Measurements from ENCODE around the gene ARMH3.
A peak's percentile ranks its signal among the peaks of the same experiment; 100 is the strongest.

Gene ARMH3

GRCh38 chr10:101893510-101894120 is 162.4 kb downstream of the ARMH3 start:
- no peak for DNase-seq

GRCh38 chr10:101892782-101893391 is 163.1 kb downstream of the ARMH3 start:
- no peak for DNase-seq

- peak; percentile 69 to 76 for DNase-seq
Observed at GRCh38 chr10:101889256-101890210, 166.4 kb downstream of the ARMH3 start.

GRCh38 chr10:101888251-101888949 is 167.6 kb downstream of the ARMH3 start:
- no peak for DNase-seq

GRCh38 chr10:101887775-101888174 is 168.2 kb downstream of the ARMH3 start:
- DNase-seq = no peak

- DNase-seq = no peak
Observed at GRCh38 chr10:101886521-101887312, 169.3 kb downstream of the ARMH3 start.

GRCh38 chr10:101881036-101881774 is 174.8 kb downstream of the ARMH3 start:
- no peak for DNase-seq

- DNase-seq = no peak
Observed at GRCh38 chr10:101880232-101880573, 175.8 kb downstream of the ARMH3 start.

- DNase-seq = no peak
Observed at GRCh38 chr10:101879456-101880231, 176.3 kb downstream of the ARMH3 start.

GRCh38 chr10:101878869-101879268 is 177.1 kb downstream of the ARMH3 start:
- no peak for DNase-seq

- no peak for DNase-seq
Observed at GRCh38 chr10:101875068-101875688, 180.8 kb downstream of the ARMH3 start.

GRCh38 chr10:101874252-101874651 is 181.7 kb downstream of the ARMH3 start:
- DNase-seq = no peak

- no peak for DNase-seq
Observed at GRCh38 chr10:101867931-101868330, 188.0 kb downstream of the ARMH3 start.

- no peak for DNase-seq
Observed at GRCh38 chr10:101859530-101859929, 196.4 kb downstream of the ARMH3 start.

- DNase-seq = no peak
Observed at GRCh38 chr10:101858723-101859500, 197.1 kb downstream of the ARMH3 start.

GRCh38 chr10:101857802-101858476 is 198.0 kb downstream of the ARMH3 start:
- no peak for DNase-seq

- no peak for DNase-seq
Observed at GRCh38 chr10:101856626-101857025, 199.3 kb downstream of the ARMH3 start.

GRCh38 chr10:101851411-101852116 is 204.4 kb downstream of the ARMH3 start:
- no peak for DNase-seq

Data from activated CD4-positive, alpha-beta T cell treated with anti-CD3 and anti-CD28 coated beads, Interleukin-2, amount 50 U/mL, for 4 hours (primary cell).